HCT116 (cell line): ENCODE results near the gene UBTD1. TPM values are rescaled to one million over a fixed set of nuclear protein-coding genes. Genes with fewer than 3 reads are reported as not detected.

ENCODE experiments used
- CBX3 ChIP-seq: IDR thresholded peaks from 2 replicates; pipeline ENCODE4 v1.6.1; 2012; ENCODE audit warnings: low read depth
- EZH2 ChIP-seq: fragments of 200-600 bp; sonication (generic); IDR thresholded peaks from 2 replicates; pipeline ENCODE4 v1.6.1; 2017; ENCODE audit warnings: antibody characterized with exemption, mixed run types
- EZH2phosphoT487 ChIP-seq: fragments of 200-600 bp; IDR thresholded peaks from 2 replicates; pipeline ENCODE4 v1.6.1; 2018; ENCODE audit warnings: antibody characterized with exemption, borderline replicate concordance
- FOSL1 ChIP-seq: IDR thresholded peaks from 2 replicates; pipeline ENCODE4 v1.6.1; 2012; ENCODE audit warnings: low read depth
- JUND ChIP-seq: IDR thresholded peaks from 2 replicates; pipeline ENCODE4 v1.6.1; 2012
- POLR2A ChIP-seq: IDR thresholded peaks from 2 replicates; pipeline ENCODE4 v1.7.0; 2011; ENCODE audit warnings: borderline replicate concordance; ENCODE audit not compliant: insufficient read depth, insufficient read length; ENCODE audit errors: extremely low read depth
- SP1 ChIP-seq: IDR thresholded peaks from 2 replicates; pipeline ENCODE4 v1.6.1; 2012; ENCODE audit warnings: low read depth
- SRF ChIP-seq: IDR thresholded peaks from 2 replicates; pipeline ENCODE4 v1.6.1; 2012; ENCODE audit warnings: low read depth
- ZNF274 ChIP-seq: fragments of 200-500 bp; sonication (Bioruptor generic); IDR thresholded peaks from 2 replicates; pipeline ENCODE4 v1.6.1; 2014; ENCODE audit warnings: mild to moderate bottlenecking, low read depth, low read length, inconsistent platforms
- total RNA-seq: library from RNA; stranded (reverse); gene quantifications from one replicate; pipeline ENCODE4 v1.2.1, GENCODE V29; 2021; ENCODE audit not compliant: unreplicated experiment
- TF ChIP-seq, protein P1 (sequence below): IDR thresholded peaks from 2 replicates; pipeline ENCODE4 v1.6.1; 2011; ENCODE audit warnings: mild to moderate bottlenecking, low read length, moderate library complexity; ENCODE audit not compliant: insufficient replicate concordance; ENCODE audit errors: extremely low read depth
- TF ChIP-seq, protein P2 (sequence below): IDR thresholded peaks from 2 replicates; pipeline ENCODE4 v1.6.1; 2012
- TF ChIP-seq, protein P3 (sequence below), 3 experiments: fragments of 200-600 bp in 1 of 3; sonication (generic) in 1 of 3; IDR thresholded peaks in 2 of 3; conservative IDR thresholded peaks in 1 of 3; 2 replicates each; pipeline ENCODE4 v1.5.1; 2012 to 2017; ENCODE audit warnings: low read depth in 2 of 3, low read length in 2 of 3, antibody characterized with exemption in 1 of 3, borderline replicate concordance in 1 of 3, control low read depth in 1 of 3, mild to moderate bottlenecking in 1 of 3, mixed read lengths in 1 of 3, mixed run types in 1 of 3, moderate library complexity in 1 of 3; ENCODE audit not compliant: insufficient read depth in 1 of 3

Gene UBTD1
- total RNA-seq, 1 experiment from 2014 or later, result 12.8 TPM

DNA sequence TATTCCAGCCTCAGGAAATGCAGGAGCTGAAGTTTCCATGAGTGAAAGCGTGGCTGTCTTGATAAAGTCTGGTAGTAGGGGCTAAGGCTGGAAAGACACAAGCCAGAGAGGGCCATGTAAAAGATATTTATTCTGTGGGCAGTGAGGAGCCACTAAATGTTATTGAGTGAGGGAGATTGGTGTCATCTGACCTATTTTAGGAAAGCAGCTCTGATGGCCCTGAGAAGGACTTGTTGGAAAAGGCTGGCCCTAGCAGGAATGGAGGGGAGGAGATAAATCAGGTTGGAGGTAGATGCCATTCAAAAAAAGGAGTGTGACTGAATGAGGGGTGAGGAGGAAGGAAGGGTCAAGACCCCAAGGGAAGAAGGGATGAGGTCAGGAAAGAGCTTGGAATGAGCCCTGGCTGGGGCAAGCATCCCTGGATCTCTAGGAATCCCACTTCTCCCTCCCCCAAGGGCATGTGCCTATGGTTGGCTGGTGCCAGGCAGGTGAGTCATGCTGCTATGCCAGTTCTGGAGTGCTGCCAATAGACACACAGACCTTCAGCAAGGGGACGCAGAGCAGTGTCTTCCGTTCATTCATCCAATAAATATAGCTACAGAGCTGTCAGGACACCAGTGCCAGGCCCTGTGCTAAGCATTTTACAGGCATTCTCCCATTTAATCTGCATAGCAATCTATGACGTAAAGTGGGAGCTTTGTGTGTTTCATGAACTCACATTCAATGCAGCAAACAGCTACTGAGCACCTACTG lies 75.8 kb downstream of the UBTD1 start (continued):
- no peak; the same call in 1 of the 2 replicates for TF ChIP-seq SRF
- peak; percentile 91 for TF ChIP-seq FOSL1
- TF ChIP-seq EZH2phosphoT487, result no peak
- peak; percentile 97 for TF ChIP-seq JUND
- TF ChIP-seq SP1, result peak; percentile 91
- TF ChIP-seq, protein P1, sequence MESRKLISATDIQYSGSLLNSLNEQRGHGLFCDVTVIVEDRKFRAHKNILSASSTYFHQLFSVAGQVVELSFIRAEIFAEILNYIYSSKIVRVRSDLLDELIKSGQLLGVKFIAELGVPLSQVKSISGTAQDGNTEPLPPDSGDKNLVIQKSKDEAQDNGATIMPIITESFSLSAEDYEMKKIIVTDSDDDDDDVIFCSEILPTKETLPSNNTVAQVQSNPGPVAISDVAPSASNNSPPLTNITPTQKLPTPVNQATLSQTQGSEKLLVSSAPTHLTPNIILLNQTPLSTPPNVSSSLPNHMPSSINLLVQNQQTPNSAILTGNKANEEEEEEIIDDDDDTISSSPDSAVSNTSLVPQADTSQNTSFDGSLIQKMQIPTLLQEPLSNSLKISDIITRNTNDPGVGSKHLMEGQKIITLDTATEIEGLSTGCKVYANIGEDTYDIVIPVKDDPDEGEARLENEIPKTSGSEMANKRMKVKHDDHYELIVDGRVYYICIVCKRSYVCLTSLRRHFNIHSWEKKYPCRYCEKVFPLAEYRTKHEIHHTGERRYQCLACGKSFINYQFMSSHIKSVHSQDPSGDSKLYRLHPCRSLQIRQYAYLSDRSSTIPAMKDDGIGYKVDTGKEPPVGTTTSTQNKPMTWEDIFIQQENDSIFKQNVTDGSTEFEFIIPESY, result no peak
- TF ChIP-seq, protein P2, sequence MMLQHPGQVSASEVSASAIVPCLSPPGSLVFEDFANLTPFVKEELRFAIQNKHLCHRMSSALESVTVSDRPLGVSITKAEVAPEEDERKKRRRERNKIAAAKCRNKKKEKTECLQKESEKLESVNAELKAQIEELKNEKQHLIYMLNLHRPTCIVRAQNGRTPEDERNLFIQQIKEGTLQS, result no peak
- TF ChIP-seq ZNF274, result no peak
- TF ChIP-seq CBX3, result 0 out of 2 replicates have a peak, but pooled peaks have one; percentile 54
- TF ChIP-seq EZH2, result no peak
- no peak for TF ChIP-seq POLR2A
- TF ChIP-seq, protein P3, sequence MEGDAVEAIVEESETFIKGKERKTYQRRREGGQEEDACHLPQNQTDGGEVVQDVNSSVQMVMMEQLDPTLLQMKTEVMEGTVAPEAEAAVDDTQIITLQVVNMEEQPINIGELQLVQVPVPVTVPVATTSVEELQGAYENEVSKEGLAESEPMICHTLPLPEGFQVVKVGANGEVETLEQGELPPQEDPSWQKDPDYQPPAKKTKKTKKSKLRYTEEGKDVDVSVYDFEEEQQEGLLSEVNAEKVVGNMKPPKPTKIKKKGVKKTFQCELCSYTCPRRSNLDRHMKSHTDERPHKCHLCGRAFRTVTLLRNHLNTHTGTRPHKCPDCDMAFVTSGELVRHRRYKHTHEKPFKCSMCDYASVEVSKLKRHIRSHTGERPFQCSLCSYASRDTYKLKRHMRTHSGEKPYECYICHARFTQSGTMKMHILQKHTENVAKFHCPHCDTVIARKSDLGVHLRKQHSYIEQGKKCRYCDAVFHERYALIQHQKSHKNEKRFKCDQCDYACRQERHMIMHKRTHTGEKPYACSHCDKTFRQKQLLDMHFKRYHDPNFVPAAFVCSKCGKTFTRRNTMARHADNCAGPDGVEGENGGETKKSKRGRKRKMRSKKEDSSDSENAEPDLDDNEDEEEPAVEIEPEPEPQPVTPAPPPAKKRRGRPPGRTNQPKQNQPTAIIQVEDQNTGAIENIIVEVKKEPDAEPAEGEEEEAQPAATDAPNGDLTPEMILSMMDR (IDR thresholded peaks at IDR 0.05 in 2 of 3, conservative IDR thresholded peaks at IDR 0.05 in 1 of 3; ENCODE audit: borderline replicate concordance in 1 of 3, insufficient read depth in 1 of 3, low read depth in 2 of 3, low read length in 2 of 3), result no peak
